BE2C (cell line): ENCODE data around the gene MAP3K15.

Source experiments
- DNase-seq: peaks from one replicate; pipeline ENCODE4 v3.0.0-alpha.2; 2020
- H3K27me3 ChIP-seq: fragments of 250-450 bp; sonication (Bioruptor Pico); 2 replicates; pipeline ENCODE4 v1.5.1; 2020; ENCODE audit warnings: mild to moderate bottlenecking
- H3K36me3 ChIP-seq: fragments of 250-450 bp; sonication (Bioruptor Pico); 2 replicates; pipeline ENCODE4 v1.5.1; 2020; ENCODE audit warnings: mild to moderate bottlenecking
- H3K4me1 ChIP-seq: fragments of 250-450 bp; sonication (Bioruptor Pico); 2 replicates; pipeline ENCODE4 v1.5.1; 2020
- H3K4me3 ChIP-seq: 2 replicates; pipeline ENCODE4 v1.5.1; 2011; ENCODE audit warnings: low read depth, low read length
- H3K9me3 ChIP-seq: fragments of 250-450 bp; sonication (Bioruptor Pico); 2 replicates; pipeline ENCODE4 v1.5.1; 2020
- TF ChIP-seq, protein P1 (sequence below): IDR thresholded peaks from 2 replicates; pipeline ENCODE4 v1.5.1; 2012; ENCODE audit warnings: mild to moderate bottlenecking, low read depth, low read length

The MAP3K15 gene

DNA sequence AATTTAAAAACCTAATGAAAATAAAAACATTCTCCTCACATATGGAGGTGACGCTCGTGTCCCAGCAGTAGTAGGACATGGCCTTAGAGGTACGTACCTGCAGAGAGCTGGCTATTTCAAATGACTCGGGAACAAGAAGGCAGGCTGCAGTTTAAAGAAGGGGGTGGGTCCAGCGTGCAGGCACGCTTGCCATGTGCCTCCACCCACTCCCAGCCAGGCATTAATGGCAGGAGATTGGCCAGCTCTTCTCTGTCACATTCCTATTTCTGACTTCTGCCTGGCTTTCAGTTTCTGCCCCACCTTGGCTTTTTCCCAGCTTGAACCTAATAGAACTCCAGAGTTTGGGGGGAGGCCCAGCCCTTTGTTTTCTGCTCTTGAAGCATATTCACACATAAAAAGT is 154.4 kb downstream of the MAP3K15 start:
- DNase-seq, result no peak
- peaks cover 29% of the 10 kb centered on the region for H3K36me3 ChIP-seq
- H3K4me1 ChIP-seq, result no peaks in the 10 kb centered on the region
- no peaks in the 10 kb centered on the region for H3K27me3 ChIP-seq
- TF ChIP-seq, protein P1, sequence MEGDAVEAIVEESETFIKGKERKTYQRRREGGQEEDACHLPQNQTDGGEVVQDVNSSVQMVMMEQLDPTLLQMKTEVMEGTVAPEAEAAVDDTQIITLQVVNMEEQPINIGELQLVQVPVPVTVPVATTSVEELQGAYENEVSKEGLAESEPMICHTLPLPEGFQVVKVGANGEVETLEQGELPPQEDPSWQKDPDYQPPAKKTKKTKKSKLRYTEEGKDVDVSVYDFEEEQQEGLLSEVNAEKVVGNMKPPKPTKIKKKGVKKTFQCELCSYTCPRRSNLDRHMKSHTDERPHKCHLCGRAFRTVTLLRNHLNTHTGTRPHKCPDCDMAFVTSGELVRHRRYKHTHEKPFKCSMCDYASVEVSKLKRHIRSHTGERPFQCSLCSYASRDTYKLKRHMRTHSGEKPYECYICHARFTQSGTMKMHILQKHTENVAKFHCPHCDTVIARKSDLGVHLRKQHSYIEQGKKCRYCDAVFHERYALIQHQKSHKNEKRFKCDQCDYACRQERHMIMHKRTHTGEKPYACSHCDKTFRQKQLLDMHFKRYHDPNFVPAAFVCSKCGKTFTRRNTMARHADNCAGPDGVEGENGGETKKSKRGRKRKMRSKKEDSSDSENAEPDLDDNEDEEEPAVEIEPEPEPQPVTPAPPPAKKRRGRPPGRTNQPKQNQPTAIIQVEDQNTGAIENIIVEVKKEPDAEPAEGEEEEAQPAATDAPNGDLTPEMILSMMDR, result no peak
- no peak overlapping the region for H3K4me3 ChIP-seq
- H3K9me3 ChIP-seq, result no peaks in the 10 kb centered on the region

GRCh38 chrX:19358521-19358920 is 156.8 kb downstream of the MAP3K15 start:
- no peak overlapping the region for H3K4me3 ChIP-seq
- DNase-seq, result no peak
- H3K9me3 ChIP-seq, result no peaks in the 10 kb centered on the region
- TF ChIP-seq, protein P1, result no peak
- no peaks in the 10 kb centered on the region for H3K27me3 ChIP-seq
- H3K4me1 ChIP-seq, result no peaks in the 10 kb centered on the region
- H3K36me3 ChIP-seq, result peaks cover 40% of the 10 kb centered on the region

GRCh38 chrX:19354625-19355024 is 160.7 kb downstream of the MAP3K15 start:
- Histone ChIP-seq H3K9me3 (no peaks in the 10 kb centered on the region), H3K4me1 (no peaks in the 10 kb centered on the region), H3K27me3 (no peaks in the 10 kb centered on the region), H3K36me3 (peaks cover 53% of the 10 kb centered on the region), H3K4me3 (no peak overlapping the region)
- TF ChIP-seq, protein P1, result no peak
- no peak for DNase-seq

DNA sequence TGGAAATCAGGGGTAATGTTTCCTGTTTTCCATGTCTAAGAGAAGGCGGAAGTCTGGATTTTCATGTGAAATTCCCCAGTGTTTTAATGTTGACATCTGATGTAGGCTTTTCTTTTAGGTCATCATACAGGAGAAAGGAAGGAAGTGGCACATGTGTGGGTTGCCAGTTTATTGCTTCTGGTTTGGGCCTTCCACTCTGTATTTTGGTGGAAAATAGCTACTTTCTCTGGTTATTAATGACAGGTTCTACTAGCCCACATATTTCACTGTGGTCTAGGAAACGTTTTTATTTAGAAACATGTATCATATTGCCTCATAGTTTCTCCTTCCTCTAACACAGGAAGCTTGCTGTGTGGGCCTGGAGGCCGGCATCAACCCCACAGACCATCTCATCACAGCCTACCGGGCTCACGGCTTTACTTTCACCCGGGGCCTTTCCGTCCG is 164.3 kb downstream of the MAP3K15 start:
- no peak for DNase-seq
- Histone ChIP-seq H3K9me3 (no peaks in the 10 kb centered on the region), H3K4me1 (no peaks in the 10 kb centered on the region), H3K4me3 (no peak overlapping the region), H3K36me3 (peaks cover 25% of the 10 kb centered on the region), H3K27me3 (no peaks in the 10 kb centered on the region)
- TF ChIP-seq, protein P1, result no peak

GRCh38 chrX:19349264-19349663 is 166.0 kb downstream of the MAP3K15 start:
- TF ChIP-seq, protein P1, result no peak
- Histone ChIP-seq H3K4me3 (no peak overlapping the region), H3K4me1 (no peaks in the 10 kb centered on the region), H3K9me3 (no peaks in the 10 kb centered on the region), H3K27me3 (no peaks in the 10 kb centered on the region), H3K36me3 (peaks cover 14% of the 10 kb centered on the region)
- DNase-seq, result no peak

GRCh38 chrX:19347916-19348315 is 167.4 kb downstream of the MAP3K15 start:
- Histone ChIP-seq H3K27me3 (no peaks in the 10 kb centered on the region), H3K4me3 (no peak overlapping the region), H3K9me3 (no peaks in the 10 kb centered on the region), H3K36me3 (peaks cover 11% of the 10 kb centered on the region), H3K4me1 (no peaks in the 10 kb centered on the region)
- no peak for DNase-seq
- TF ChIP-seq, protein P1, result no peak
